ENCODE data around the gene TNFRSF19. TPM values are rescaled to one million over a fixed set of nuclear protein-coding genes. Genes with fewer than 3 reads are reported as not detected.

TNFRSF19 gene
- total and polyA plus RNA-seq, 2 of the 8 experiments (the other 6 are each of a cell fraction or from before 2014, with no cell fraction given), result 0.50 to 0.95 TPM

DNA sequence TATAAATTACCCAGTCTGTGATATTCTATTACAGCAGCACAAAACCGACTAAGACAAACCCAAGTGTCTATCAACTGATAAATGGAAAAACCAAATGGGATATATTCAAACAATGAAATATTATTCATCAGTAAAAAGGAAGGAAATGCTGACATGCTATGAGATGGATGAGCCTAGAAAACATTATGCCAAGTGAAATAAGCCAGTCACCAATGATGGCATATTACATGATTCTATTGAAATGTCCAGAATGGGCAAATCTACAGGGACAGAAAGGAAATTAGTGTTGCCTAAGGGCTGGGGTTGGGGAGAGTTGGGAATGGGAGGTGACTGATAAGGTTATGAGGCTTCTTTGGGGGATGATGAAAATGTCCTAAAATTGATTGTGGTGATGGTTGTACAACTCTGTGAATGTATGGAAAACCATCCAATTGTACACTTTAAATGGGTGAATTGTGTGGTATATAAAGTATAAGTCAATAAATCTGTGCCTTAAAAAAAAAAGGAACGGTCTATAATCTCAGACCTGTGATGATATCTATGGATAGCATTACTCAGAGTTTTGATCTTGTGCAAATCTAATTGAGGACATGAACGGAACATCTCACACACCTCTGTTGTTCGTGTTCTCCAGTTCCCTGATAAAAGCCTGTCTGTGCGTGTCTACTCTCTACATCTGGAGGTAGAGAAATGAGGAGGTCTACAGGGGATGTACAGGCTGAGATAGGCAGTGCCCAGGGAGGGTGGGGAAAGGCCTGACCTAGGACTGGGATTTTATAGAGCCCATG lies 49.0 kb downstream of the TNFRSF19 start:
- H2BK15ac ChIP-seq (ENCODE audit: low read length), result peak overlapping the region; percentile 75; the same call in 1 of the 2 replicates
- peaks cover 0 to 5% (median 4%) of the 10 kb centered on the region in 4 experiments; a peak in 3 of 7 replicates for H3K4me1 ChIP-seq (replicated peaks in 1 of 4; ENCODE audit: control insufficient read depth in 3 of 4, insufficient read depth in 4 of 4, low read length in 3 of 4)
- no peak overlapping the region for H3K23ac ChIP-seq (ENCODE audit: insufficient read length)
- H3K18ac ChIP-seq (ENCODE audit: extremely low read depth, low read length), result no peak overlapping the region
- H3K9me3 ChIP-seq (ENCODE audit: insufficient read depth in 2 of 2, low read depth in 1 of 2, low read length in 1 of 2), result no peaks in the 10 kb centered on the region
- no peak overlapping the region for H3K4me2 ChIP-seq (ENCODE audit: insufficient read depth in 1 of 2, low read depth in 2 of 2, low read length in 2 of 2)
- 88% methylated on average over 5 of the region's 5 CpGs; no CpG with 5 or more reads in 1 of the 2 experiments for WGBS, 2 experiments (ENCODE audit: extremely low coverage in 1 of 2, insufficient coverage in 1 of 2, insufficient read length in 1 of 2, insufficient replicate concordance in 2 of 2, low coverage in 1 of 2, low lambda C conversion rate in 2 of 2, missing lambda C conversion rate in 1 of 2)
- no peak for FAIRE-seq
- H3K4me3 ChIP-seq (ENCODE audit: extremely low read depth in 1 of 4, insufficient read depth in 2 of 4, low read depth in 3 of 4, low read length in 4 of 4), result no peak overlapping the region
- H3K9ac ChIP-seq (replicated peaks in 1 of 4; ENCODE audit: extremely low read depth in 1 of 4, low read depth in 3 of 4, low read length in 3 of 4), result no peak overlapping the region
- no peaks in the 10 kb centered on the region for H3K79me2 ChIP-seq (ENCODE audit: control insufficient read depth in 1 of 2, insufficient read depth in 2 of 2, low read length in 2 of 2)
- no peak overlapping the region for H4K5ac ChIP-seq (ENCODE audit: insufficient read length, low read depth, low read length)
- no peak overlapping the region for H4K8ac ChIP-seq (ENCODE audit: extremely low read depth, insufficient read depth, low read length)
- H4K91ac ChIP-seq (replicated peaks; ENCODE audit: insufficient read length, low read length), result no peak overlapping the region
- H3K23me2 ChIP-seq (ENCODE audit: low read depth, low read length), result no peaks in the 10 kb centered on the region
- no peak overlapping the region for H2BK20ac ChIP-seq (ENCODE audit: low read length)
- no peak overlapping the region for H2BK5ac ChIP-seq (ENCODE audit: low read depth, low read length)
- no peaks in the 10 kb centered on the region; a peak in 1 of 8 replicates for H3K36me3 ChIP-seq (ENCODE audit: control insufficient read depth in 2 of 4, insufficient read depth in 4 of 4, low read length in 3 of 4)
- H3K14ac ChIP-seq (ENCODE audit: insufficient read length), result no peak overlapping the region
- no peaks in the 10 kb centered on the region for H4K20me1 ChIP-seq (replicated peaks in 1 of 2; ENCODE audit: control insufficient read depth in 1 of 2, insufficient read depth in 2 of 2, low read length in 2 of 2)
- no peak overlapping the region for H2AFZ ChIP-seq (ENCODE audit: low read length)
- CTCF ChIA-PET (ENCODE audit: partially characterized antibody), result no interaction called here
- no peak overlapping the region; the same call in 1 of the 2 replicates for H3K27ac ChIP-seq (ENCODE audit: low read depth, low read length)
- H3K56ac ChIP-seq (replicated peaks; ENCODE audit: insufficient read length, low read depth, low read length), result no peak overlapping the region
- H2BK120ac ChIP-seq (replicated peaks; ENCODE audit: low read depth, low read length), result no peak overlapping the region
- H3K79me1 ChIP-seq (ENCODE audit: low read depth, low read length), result no peaks in the 10 kb centered on the region
- POLR2A ChIA-PET (ENCODE audit: partially characterized antibody), result no interaction called here
- H2BK12ac ChIP-seq (ENCODE audit: low read depth, low read length), result no peak overlapping the region; the same call in 1 of the 2 replicates
- TF ChIP-seq BRCA1 (IDR thresholded peaks at IDR 0.05; ENCODE audit: low read depth, low read length), result no peak
- no peak for TF ChIP-seq TEAD4 (IDR thresholded peaks at IDR 0.05; ENCODE audit: low read depth, low read length)
- TF ChIP-seq ASH2L (IDR thresholded peaks at IDR 0.05; ENCODE audit: low read length), result no peak
- no peak overlapping the region for H2AK5ac ChIP-seq (ENCODE audit: low read depth, low read length)
- H3K4ac ChIP-seq (replicated peaks; ENCODE audit: insufficient read length, low read depth, low read length), result no peak overlapping the region
- H3K27me3 ChIP-seq (replicated peaks in 1 of 4; ENCODE audit: control insufficient read depth in 3 of 4, extremely low read depth in 1 of 4, insufficient read depth in 3 of 4, low read length in 3 of 4), result no peaks in the 10 kb centered on the region; a peak in 1 of 7 replicates
- DNase-seq (ENCODE audit: low read depth in 1 of 2, low spot score in 2 of 2), result no peak
